H1 (cell line): ENCODE measurements around the gene VTI1B. TPM values are rescaled to one million over a fixed set of nuclear protein-coding genes. Genes with fewer than 3 reads are reported as not detected.

Experiments used
- BACH1 ChIP-seq: IDR thresholded peaks from 2 replicates; pipeline ENCODE4 v1.6.1; 2012; ENCODE audit warnings: low read length, improper control_type of control experiment
- polyA plus RNA-seq, 7 experiments: library from polyadenylated mRNA; depleted of rRNA in 3 of 7; stranded (reverse) in 5 of 7; unstranded in 2 of 7; fragments of >200 nt in 5 of 7; fragments of 200-250 nt in 2 of 7; gene quantifications; 1 replicate in 5 of 7; 2 replicates in 1 of 7; 4 replicates in 1 of 7; pipeline versions ENCODE4 v1.2.1 to v1.2.3, GENCODE V29; 2011 to 2013; ENCODE audit warnings: missing spikeins in 2 of 7, mixed read lengths in 2 of 7
- total RNA-seq: library from RNA; stranded (reverse); fragmentation: NEBNext Ultra II Directional; extraction: Animal tissue kit (Norgen Biotek cat#: 25700); gene quantifications from 2 replicates; pipeline ENCODE4 v1.2.1, GENCODE V29; 2021

Gene VTI1B
- total and polyA plus RNA-seq, 2 of the 8 experiments (the other 6 are each of a cell fraction or from before 2014, with no cell fraction given): 28.1 to 98.7 TPM

DNA sequence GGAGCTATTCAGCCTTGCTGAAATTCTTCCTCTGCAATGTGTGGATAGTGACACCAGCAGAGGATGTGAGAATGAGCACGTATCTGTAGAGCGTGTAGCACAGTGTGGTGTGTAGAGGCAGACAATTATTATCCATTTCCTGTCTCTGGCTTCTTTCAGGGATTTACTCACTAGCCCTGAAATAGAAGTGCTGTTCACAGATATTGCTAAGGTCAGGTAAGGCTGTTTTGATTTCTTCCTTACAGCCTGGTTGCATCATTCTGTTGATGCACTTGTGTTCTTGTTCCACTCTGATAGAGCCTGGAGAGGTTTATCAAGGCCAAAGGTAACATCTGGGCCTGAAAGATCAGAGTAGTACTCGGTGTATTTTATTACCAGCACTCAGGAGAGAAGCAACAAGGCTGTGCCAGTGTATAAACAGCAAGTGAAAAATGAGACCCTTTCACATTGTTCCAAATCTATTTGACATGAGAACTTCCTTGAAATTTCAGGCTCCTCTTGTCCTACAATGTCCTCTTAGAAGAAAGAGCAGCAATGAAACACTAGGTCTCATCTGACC is 38.0 kb downstream of the VTI1B start (continued):
- TF ChIP-seq BACH1: no peak
- TF ChIP-seq, all 59 proteins: peak for 0
